Astrocyte (in vitro differentiated cells and primary cell): Measurements from ENCODE around the gene RNF5.

Experiments
- CTCF ChIP-seq: IDR thresholded peaks from 2 replicates; pipeline ENCODE4 v1.5.1; 2011; ENCODE audit warnings: low read depth, mild to moderate bottlenecking, inconsistent platforms, low read length, moderate library complexity; ENCODE audit not compliant: insufficient read depth
- EZH2 ChIP-seq: IDR thresholded peaks from 2 replicates; pipeline ENCODE4 v1.6.1; 2012; ENCODE audit warnings: mild to moderate bottlenecking, low read length, inconsistent platforms; ENCODE audit not compliant: insufficient read depth

- no peak for TF ChIP-seq CTCF
- no peak for TF ChIP-seq EZH2
These were observed 38.6 kb upstream of the RNF5 start for GRCh38 chr6:32139590-32139989.
